ENCODE data around the gene PRSS50.

DNA sequence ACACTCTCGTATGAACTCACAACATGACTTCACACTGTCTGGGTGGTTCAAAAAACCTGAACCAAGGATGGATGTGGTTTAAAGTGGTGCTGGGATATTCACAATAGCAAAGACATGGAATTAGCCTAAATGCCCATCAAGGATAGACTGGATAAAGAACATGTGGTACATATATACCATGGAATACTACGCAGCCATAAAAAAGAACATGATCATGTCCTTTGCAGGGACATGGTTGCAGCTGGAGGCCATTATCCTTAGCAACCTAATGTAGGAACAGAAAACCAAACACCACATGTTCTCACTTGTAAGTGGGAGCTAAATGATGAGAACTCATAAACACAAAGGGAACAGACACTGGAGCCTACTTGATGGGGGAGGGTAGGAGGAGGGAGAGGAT, 3.3 kb upstream of the PRSS50 start:
- TF ChIP-seq POLR2A (IDR thresholded peaks at IDR 0.05; ENCODE audit: low read length) = no peak
- TF ChIP-seq GATA1 (IDR thresholded peaks at IDR 0.05; ENCODE audit: low read depth, low read length) = no peak

Data from erythroblast (primary cell).